ENCODE data around the gene SNX32. TPM values are rescaled to one million over a fixed set of nuclear protein-coding genes. Genes with fewer than 3 reads are reported as not detected.

SNX32 gene
- total RNA-seq, 1 experiment from 2014 or later, result not detected

DNA sequence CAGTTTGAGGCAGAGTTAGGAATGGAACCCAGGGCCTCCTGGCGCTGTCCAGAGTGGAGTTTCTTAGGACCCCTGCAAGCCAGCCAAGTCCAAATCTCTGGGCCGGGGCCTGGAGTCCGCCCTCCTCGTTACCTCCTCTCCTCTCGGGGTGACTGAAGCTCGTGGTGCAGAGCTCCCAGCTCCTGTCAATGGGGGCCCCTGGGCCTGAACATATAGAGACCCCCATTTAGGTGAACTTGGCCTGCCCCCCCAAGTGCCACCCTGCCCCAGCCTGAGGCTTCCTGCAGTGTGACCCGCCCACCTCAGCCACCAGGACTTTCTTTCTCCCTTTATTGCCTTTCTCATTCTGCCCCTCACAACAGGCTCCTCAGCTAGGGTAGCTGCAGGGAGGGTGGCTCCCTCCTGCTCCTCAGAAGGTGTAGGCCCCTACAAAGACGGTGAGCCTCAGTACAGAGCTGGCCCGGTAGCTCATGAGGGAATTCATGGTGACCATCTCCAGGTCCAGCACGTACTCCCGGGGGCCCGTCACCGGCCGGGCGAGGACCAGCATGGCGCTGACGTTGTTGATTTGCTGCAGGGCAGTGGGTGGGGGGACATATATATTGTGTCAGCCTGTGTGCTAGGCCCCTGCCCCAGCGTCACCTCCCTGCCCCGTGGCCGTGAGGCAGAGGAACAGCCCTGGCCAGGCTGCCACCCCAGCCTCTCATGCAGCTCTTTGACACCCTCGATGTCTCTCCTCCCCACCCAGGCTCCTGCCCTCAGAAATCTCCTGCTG is 32.9 kb downstream of the SNX32 start:
- H3K9ac ChIP-seq (ENCODE audit: low read length), result no peak overlapping the region
- DNase-seq (ENCODE audit: low read depth, low spot score) (no peak), ATAC-seq (no peak)
- BruUV-seq (replicated peaks), result no TSS peak
- no peak overlapping the region for H3K4me3 ChIP-seq (replicated peaks in 1 of 2; ENCODE audit: low read depth in 1 of 2, low read length in 2 of 2)
- intact Hi-C loops (cut with micrococcal nuclease), result no loop called here
- H3K9me3 ChIP-seq (ENCODE audit: control insufficient read depth in 1 of 2, insufficient read depth in 1 of 2, low read depth in 1 of 2, low read length in 2 of 2), result no peaks in the 10 kb centered on the region
- H3K79me2 ChIP-seq (ENCODE audit: insufficient read depth, low read length), result peaks cover 12% of the 10 kb centered on the region
- H3K4me1 ChIP-seq (ENCODE audit: control insufficient read depth in 1 of 2, insufficient read depth in 2 of 2, low read length in 2 of 2), result peaks cover 6 to 7% of the 10 kb centered on the region in 2 experiments
- no peaks in the 10 kb centered on the region for H3K27me3 ChIP-seq (ENCODE audit: insufficient read depth, low read length)
- no peaks in the 10 kb centered on the region for H4K20me1 ChIP-seq (ENCODE audit: insufficient read depth)
- no peaks in the 10 kb centered on the region for H3K9me2 ChIP-seq (ENCODE audit: insufficient read depth)
- ChIA-PET RAD21 (ENCODE audit: low non-redundant PET in 1 of 2, low total read pairs in 2 of 2, uncharacterized antibody in 2 of 2, unreplicated experiment in 2 of 2) (no interaction called here), CTCF (no interaction called here), POLR2A (interaction anchor here (1.3 kb wide), 1 partner anchor 23 kb away, joined by 4 read pairs; the partner anchor contains the start of gene CCDC85B)
- no peak overlapping the region for H2AFZ ChIP-seq (ENCODE audit: low read depth, low read length, poor library complexity, severe bottlenecking)
- TF ChIP-seq SRF (IDR thresholded peaks at IDR 0.05; ENCODE audit: low read depth) (no peak), SP1 (IDR thresholded peaks at IDR 0.05; ENCODE audit: low read depth) (no peak), JUND (IDR thresholded peaks at IDR 0.05) (no peak), YY1 (IDR thresholded peaks at IDR 0.05; ENCODE audit: extremely low read depth, insufficient replicate concordance, low read depth, low read length) (no peak), EZH2 (IDR thresholded peaks at IDR 0.05) (no peak)
- TF ChIP-seq, protein P1, sequence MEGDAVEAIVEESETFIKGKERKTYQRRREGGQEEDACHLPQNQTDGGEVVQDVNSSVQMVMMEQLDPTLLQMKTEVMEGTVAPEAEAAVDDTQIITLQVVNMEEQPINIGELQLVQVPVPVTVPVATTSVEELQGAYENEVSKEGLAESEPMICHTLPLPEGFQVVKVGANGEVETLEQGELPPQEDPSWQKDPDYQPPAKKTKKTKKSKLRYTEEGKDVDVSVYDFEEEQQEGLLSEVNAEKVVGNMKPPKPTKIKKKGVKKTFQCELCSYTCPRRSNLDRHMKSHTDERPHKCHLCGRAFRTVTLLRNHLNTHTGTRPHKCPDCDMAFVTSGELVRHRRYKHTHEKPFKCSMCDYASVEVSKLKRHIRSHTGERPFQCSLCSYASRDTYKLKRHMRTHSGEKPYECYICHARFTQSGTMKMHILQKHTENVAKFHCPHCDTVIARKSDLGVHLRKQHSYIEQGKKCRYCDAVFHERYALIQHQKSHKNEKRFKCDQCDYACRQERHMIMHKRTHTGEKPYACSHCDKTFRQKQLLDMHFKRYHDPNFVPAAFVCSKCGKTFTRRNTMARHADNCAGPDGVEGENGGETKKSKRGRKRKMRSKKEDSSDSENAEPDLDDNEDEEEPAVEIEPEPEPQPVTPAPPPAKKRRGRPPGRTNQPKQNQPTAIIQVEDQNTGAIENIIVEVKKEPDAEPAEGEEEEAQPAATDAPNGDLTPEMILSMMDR (IDR thresholded peaks at IDR 0.05 in 2 of 3, conservative IDR thresholded peaks at IDR 0.05 in 1 of 3; ENCODE audit: borderline replicate concordance in 1 of 3, insufficient read depth in 1 of 3, low read depth in 2 of 3, low read length in 2 of 3), result no peak
- no peak overlapping the region for H3K27ac ChIP-seq (ENCODE audit: low read depth, low read length)
- H3K36me3 ChIP-seq (ENCODE audit: control insufficient read depth in 1 of 2, insufficient read depth in 2 of 2, low read length in 2 of 2), result peaks cover 7 to 18% of the 10 kb centered on the region in 2 experiments; a peak in 3 of 4 replicates
- no peak overlapping the region for H3K4me2 ChIP-seq (ENCODE audit: low read length)

Measured in HCT116 (cell line).